Colon (tissue), 2 donors: Measurements from ENCODE around the gene MAGEC3.

Experiments
- FAIRE-seq: peaks from 2 replicates; lab custom pipeline; 2012; peaks lifted over from hg19 to GRCh38; lab: Jason Lieb, UNC
- donor health status: control.
- donor health status: control.

MAGEC3 gene

GRCh38 chrX:141947350-141947749 is 109.2 kb downstream of the MAGEC3 start:
- no peak for FAIRE-seq
